GM12891 (cell line): ENCODE results near the gene PLIN1.

Source experiments
- DNase-seq: peaks from one replicate; pipeline ENCODE4 v3.0.0; 2011; ENCODE audit warnings: low spot score; ENCODE audit not compliant: insufficient read length
- FAIRE-seq: peaks from 2 replicates; lab custom pipeline; 2011; peaks lifted over from hg19 to GRCh38; lab: Jason Lieb, UNC
- POLR2AphosphoS5 ChIP-seq: IDR thresholded peaks from 2 replicates; pipeline ENCODE4 v1.6.1; 2011; ENCODE audit warnings: low read depth, low read length, control low read depth
- POU2F2 ChIP-seq: IDR thresholded peaks from 2 replicates; pipeline ENCODE4 v1.6.1; 2011; ENCODE audit warnings: low read depth, mild to moderate bottlenecking, control low read depth, low read length, moderate library complexity

The PLIN1 gene

GRCh38 chr15:89615135-89615534, 64.0 kb downstream of the PLIN1 start:
- TF ChIP-seq POU2F2 (no peak), POLR2AphosphoS5 (no peak)
- FAIRE-seq, result no peak
- no peak for DNase-seq
